ENCODE data around the gene TRIM52.
"Not testable (repeated sequence)": the region's sequence is repeated elsewhere in the genome, so short reads cannot be mapped to it uniquely, and the experiment has no call there.

Gene TRIM52

DNA sequence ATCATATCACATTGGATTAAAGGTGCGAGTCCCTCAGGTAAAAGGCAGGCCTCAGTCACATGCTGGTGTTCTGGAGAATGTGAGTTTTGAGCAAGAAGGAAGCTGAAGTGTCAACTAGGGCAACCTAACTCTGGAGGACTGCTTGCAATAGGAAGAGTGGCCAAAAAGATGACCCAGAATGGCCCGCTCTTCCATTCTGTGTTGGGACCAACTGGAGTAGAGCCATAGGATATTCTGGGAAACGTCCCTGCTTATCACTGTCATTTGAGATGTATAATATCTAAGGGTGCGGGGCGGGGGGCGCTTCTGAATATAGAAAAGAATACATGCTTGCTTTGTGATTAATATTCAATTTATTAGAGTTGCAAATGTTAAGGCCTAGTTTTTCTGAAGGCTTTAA is 48.9 kb downstream of the TRIM52 start:
- DNase-seq = no peak

DNA sequence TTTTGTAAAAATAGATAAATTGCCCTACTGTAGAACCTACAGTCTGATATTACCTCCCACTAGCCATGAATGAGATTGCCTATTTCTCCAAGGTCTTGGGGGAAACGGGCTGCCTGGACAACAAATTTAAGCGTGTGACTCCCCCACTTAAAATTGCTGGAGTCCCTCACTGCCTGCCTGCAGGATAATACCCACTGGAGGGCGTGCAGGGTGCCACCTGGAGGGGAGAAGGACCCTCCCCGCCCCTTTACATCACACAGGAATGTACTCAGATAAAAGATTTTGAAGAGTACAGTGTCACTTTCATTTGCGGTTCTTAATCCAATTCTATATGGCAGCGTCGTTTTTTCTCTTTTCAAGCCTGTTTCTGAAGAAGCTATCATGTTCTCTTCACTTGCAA is 49.7 kb downstream of the TRIM52 start:
- DNase-seq = no peak

DNA sequence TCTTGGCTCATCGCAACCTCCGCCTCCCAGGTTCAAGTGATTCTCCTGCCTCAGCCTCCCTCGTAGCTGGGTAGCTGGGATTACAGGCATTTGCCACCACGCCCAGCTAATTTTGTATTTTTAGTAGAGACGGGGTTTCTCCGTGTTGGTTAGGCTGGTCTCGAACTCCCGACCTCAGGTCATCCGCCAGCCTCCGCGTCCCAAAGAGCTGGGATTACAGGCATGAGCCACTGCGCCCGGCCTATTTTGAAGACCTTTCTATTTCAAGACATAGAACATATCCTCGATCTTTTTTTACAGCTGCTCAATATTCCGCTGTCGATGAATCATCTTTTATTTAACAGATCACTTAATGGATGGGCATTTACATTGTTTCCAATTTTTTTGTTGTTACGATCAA is 50.2 kb downstream of the TRIM52 start:
- DNase-seq = not testable (repeated sequence)

DNA sequence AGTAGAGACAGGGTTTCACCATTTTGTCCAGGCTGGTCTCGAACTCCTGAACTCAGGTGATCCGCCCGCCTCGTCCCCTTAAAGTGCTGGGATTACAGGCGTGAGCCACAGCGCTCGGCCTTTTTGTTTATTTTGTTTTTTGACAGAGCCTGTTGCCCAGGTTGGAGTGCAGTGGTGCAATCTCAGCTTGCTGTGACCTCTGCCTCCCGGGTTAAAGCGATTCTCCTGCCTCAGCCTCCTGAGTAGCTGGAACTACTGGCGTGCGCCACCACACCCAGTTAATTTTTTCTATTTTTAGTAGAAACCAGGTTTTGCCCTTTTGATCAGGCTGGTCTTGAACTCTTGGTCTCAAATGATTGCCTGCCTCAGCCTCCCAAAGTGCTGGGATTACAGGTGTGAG is 50.8 kb downstream of the TRIM52 start:
- DNase-seq = not testable (repeated sequence)

DNA sequence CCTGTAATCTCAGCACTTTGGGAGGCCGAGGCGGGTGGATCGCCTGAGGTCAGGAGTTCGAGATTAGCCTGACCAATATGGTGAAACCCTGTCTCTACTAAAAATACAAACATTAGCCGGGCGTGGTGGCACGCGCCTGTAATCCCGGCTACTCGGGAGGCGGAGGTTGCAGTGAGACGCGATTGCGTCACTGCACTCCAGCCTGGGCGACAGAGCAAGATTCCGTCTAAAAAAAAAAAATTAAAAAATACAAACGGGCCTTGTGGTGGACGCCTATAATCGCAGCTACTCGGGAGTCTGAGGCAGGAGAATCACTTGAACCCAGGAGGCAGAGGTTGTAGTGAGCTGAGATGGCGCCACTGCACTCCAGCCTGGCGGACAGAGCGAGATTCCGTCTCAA is 51.9 kb downstream of the TRIM52 start:
- DNase-seq = not testable (repeated sequence)

DNA sequence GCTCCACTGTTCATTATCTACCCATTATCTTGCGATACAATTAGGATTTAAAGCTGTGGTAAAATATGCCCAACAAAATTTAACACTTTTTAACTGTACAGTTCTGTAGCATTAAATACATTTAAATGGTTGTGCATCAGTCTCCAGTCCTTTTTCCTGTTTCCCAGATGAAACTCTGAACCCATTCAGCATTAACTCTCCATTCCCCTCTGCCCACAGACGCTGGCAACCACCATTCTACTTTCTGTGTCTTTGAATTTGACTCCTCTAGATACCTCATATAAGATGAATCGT is 53.0 kb downstream of the TRIM52 start:
- no peak for DNase-seq

DNA sequence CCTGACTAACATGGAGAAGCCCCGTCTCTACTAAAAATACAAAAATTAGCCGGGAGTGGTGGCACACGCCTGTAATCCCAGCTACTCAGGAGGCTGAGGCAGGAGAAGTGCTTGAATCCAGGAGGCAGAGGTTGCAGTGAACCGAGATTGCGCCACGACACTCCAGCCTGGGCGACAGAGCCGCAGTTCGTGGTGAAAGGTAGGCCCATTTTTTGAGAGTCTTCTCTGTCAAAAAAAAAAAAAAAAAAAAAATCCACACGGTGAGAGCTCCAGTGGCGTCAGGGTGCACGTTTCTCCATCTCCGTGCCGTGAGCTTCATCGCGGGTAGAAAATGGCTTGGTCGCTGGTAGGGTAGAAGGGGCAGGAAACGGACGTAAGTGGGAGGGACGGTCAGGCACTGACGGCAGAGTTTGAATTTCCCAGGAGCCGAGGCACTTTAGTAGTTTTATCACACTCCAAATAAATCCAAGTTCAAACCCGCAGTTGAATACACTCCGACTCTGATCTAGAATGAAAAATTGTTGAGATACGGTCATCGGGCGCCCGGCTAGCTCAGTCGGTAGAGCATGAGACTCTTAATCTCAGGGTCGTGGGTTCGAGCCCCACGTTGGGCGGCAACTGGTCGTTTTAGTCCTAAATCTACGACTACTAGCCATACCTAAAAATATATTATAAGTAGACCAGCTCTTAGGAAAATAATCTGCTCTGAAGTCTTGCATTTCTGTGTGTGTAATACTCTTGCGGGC is 53.6 kb downstream of the TRIM52 start:
- no peak for DNase-seq

DNA sequence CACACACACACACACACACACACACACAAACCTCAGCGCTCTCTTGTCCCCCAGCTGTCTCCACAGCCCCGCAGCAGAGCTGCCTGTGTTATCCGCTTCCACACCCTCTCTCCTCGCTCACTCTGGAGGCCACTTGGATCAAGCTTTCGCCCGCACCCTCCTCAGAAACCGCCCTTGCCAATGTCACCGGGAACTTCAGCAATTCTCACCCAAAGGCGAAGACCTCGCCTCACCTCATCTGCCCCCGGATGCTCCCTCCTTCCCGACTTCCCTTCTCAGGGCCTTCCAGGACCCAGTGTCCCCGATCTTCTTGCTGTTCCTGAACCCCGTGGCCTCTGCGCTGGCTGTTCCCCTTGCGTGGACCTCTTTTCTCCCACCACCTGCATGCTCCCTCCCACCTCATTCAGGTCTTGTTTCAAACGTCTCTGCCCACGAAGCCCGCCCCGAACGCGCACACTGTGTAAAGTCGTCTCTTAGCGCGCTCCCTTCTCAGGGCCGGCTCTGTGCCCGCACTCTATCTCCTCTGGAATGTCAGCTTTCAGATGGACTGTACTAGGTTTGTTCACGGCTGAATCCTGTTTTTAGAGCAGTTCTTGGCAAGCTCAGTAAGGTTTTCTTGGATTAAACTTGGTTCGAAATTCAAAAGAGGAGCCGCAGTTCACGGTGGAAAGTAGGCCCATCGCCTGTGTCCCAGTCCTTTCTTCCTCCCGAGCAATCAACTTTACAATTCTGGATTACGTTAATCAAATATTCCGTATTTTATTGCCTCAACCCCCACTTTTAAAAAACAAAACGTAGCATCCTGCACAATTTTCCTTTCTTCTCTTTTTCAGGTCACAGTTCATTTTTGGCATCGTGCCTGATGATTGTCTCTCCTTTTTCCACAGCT is 54.9 kb downstream of the TRIM52 start:
- no peak for DNase-seq

Data from NCI-H1694 treated with DMSO at 0.1 percent for 48 hours (cell line).